ENCODE data around the gene GPR107.

The GPR107 gene

DNA sequence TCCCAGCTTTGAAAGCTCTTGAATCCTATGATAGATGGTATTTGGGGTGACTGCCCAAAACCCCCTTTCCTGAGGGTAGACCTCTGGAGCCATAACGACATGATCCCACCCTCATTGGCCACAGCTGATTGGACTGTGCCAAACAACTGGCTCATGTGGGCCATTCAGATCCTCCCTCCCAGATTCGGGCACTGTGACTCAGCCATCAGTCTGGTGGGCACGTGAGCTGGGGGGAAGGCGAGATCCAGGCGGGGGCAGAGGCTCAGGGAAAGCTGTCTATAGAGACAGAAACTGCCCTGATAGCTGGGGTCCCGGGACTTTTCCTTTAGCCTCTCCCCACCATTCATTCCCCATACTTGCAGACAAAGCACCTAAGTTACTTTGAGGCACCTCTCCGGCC lies 103.4 kb downstream of the GPR107 start:
- Histone ChIP-seq H3K27me3 (ENCODE audit: insufficient read depth, low read depth, severe bottlenecking) (no peaks in the 10 kb centered on the region), H3K4me3 (ENCODE audit: low read depth, low read length) (no peak overlapping the region), H3K27ac (no peak overlapping the region), H3K36me3 (no peaks in the 10 kb centered on the region), H3K9me3 (ENCODE audit: severe bottlenecking) (no peaks in the 10 kb centered on the region)
- TF ChIP-seq, protein P1, sequence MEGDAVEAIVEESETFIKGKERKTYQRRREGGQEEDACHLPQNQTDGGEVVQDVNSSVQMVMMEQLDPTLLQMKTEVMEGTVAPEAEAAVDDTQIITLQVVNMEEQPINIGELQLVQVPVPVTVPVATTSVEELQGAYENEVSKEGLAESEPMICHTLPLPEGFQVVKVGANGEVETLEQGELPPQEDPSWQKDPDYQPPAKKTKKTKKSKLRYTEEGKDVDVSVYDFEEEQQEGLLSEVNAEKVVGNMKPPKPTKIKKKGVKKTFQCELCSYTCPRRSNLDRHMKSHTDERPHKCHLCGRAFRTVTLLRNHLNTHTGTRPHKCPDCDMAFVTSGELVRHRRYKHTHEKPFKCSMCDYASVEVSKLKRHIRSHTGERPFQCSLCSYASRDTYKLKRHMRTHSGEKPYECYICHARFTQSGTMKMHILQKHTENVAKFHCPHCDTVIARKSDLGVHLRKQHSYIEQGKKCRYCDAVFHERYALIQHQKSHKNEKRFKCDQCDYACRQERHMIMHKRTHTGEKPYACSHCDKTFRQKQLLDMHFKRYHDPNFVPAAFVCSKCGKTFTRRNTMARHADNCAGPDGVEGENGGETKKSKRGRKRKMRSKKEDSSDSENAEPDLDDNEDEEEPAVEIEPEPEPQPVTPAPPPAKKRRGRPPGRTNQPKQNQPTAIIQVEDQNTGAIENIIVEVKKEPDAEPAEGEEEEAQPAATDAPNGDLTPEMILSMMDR (IDR thresholded peaks at IDR 0.05; ENCODE audit: low read depth, low read length) = no peak
- DNase-seq = no peak

DNA sequence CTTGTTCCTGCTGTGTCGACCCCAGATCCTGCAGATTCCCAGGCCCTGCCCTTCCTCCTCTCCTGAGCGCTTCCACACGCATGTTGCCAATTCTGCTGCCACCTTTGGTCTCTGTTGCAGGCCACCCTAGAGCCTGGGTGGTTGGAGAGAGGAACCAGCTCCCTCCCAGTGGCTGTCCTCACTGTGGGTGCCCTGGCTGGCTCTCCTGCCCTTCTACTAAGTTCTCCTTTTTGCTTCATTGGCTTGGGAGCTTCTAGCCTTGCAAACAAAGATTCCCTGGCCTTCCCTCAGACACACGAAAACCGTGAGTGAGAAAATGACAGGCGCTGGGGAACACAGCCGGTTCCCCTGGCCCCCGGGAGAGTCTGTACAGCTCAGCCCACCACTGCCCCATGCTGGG lies 104.3 kb downstream of the GPR107 start:
- no peak overlapping the region for H3K4me3 ChIP-seq (ENCODE audit: low read depth, low read length)
- TF ChIP-seq, protein P1 (IDR thresholded peaks at IDR 0.05; ENCODE audit: low read depth, low read length) = no peak
- DNase-seq = no peak
- H3K9me3 ChIP-seq (ENCODE audit: severe bottlenecking) = no peaks in the 10 kb centered on the region
- H3K36me3 ChIP-seq = no peaks in the 10 kb centered on the region
- no peak overlapping the region for H3K27ac ChIP-seq
- no peaks in the 10 kb centered on the region for H3K27me3 ChIP-seq (ENCODE audit: insufficient read depth, low read depth, severe bottlenecking)

DNA sequence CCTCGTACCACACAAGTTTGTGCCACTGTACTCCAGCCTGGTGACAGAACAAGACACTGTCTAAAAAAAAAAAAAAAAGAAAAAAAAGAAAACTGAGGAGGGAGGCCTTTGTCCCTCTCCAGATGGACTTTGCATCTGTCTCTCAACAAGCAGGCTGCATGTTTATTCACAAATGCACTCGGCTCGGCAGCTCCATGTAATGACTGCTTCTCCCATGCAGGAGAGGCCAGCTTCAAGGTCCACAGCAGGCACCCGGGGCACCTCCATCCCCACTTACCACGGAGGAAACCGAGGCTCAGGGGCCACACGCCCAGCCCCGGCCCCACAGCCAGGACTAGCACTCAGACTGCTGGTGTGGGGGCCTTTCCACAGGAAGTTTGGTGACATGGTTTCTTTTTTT lies 105.4 kb downstream of the GPR107 start:
- no peak for DNase-seq
- H3K27ac ChIP-seq = no peak overlapping the region
- H3K27me3 ChIP-seq (ENCODE audit: insufficient read depth, low read depth, severe bottlenecking) = no peaks in the 10 kb centered on the region
- no peak overlapping the region for H3K4me3 ChIP-seq (ENCODE audit: low read depth, low read length)
- TF ChIP-seq, protein P1 (IDR thresholded peaks at IDR 0.05; ENCODE audit: low read depth, low read length) = no peak
- no peaks in the 10 kb centered on the region for H3K9me3 ChIP-seq (ENCODE audit: severe bottlenecking)
- no peaks in the 10 kb centered on the region for H3K36me3 ChIP-seq

DNA sequence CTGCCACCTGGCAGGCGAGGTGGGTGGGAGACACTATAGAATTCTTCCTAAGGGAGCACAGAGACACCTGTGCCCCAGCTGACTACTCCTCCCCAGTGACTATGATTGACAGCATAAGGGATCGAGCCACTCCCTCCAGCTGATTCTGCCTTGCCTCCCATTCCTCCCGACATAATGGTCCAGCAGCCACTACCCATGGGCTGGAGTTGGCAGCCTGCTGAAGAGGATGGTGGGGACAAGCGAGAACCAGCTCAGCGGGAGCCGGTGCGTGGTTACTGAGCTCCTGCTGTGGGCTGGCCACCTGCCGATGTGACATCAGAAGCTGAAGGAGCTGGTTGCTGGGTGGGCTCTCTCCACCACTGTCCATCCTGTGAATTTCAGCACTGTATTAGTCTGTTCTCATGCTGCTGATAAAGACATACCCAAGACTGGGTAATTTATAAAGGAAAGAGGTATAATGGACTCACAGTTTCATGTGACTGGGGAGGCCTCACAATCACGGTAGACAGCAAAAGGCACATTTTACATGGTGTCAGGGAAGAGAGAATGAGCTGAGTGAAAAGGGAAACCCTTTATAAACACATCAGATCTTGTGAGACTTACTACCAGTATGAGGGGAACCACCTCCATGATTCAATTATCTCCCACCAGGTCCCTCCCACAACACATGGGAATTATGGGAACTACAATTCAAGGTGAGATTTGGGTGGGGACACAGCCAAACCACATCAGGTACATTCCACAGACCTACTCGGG lies 106.4 kb downstream of the GPR107 start:
- H3K9me3 ChIP-seq (ENCODE audit: severe bottlenecking) = no peaks in the 10 kb centered on the region
- no peaks in the 10 kb centered on the region for H3K27me3 ChIP-seq (ENCODE audit: insufficient read depth, low read depth, severe bottlenecking)
- H3K4me3 ChIP-seq (ENCODE audit: low read depth, low read length) = no peak overlapping the region
- H3K36me3 ChIP-seq = no peaks in the 10 kb centered on the region
- no peak overlapping the region for H3K27ac ChIP-seq
- TF ChIP-seq, protein P1 (IDR thresholded peaks at IDR 0.05; ENCODE audit: low read depth, low read length) = no peak
- DNase-seq = no peak

DNA sequence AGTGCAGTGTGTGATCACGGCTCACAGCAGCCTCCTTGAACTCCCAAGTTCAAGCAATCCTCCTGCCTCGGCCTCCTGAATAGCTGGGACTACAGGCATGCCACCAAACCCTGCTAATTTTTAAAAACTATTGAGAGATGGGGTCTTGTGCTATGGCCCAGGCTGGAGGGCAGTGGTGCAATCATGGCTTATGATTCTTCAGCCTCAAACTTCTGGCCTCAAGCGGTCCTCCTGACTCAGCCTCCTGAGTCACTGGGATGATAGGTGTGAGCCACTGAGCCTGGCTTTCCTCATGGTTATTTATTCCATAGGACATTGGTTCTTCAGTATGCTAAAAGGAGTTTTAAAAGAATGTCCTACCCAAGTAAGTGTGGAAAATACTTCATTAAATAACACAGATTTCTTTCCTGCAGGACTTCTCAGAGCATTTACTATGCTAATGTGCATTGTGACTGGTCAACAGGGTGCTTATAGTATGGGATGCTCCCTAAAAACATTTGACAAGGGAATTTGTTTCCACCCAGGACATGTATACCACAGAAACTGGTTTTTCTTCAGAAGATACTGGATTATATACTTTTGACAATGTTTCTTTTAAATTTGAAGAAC lies 107.3 kb downstream of the GPR107 start:
- Histone ChIP-seq H3K27ac (no peak overlapping the region), H3K4me3 (ENCODE audit: low read depth, low read length) (no peak overlapping the region), H3K27me3 (ENCODE audit: insufficient read depth, low read depth, severe bottlenecking) (no peaks in the 10 kb centered on the region), H3K9me3 (ENCODE audit: severe bottlenecking) (no peaks in the 10 kb centered on the region), H3K36me3 (no peaks in the 10 kb centered on the region)
- TF ChIP-seq, protein P1 (IDR thresholded peaks at IDR 0.05; ENCODE audit: low read depth, low read length) = no peak
- no peak for DNase-seq
